Measurements from ENCODE around the gene HDGF.

- TF ChIP-seq, protein P1, sequence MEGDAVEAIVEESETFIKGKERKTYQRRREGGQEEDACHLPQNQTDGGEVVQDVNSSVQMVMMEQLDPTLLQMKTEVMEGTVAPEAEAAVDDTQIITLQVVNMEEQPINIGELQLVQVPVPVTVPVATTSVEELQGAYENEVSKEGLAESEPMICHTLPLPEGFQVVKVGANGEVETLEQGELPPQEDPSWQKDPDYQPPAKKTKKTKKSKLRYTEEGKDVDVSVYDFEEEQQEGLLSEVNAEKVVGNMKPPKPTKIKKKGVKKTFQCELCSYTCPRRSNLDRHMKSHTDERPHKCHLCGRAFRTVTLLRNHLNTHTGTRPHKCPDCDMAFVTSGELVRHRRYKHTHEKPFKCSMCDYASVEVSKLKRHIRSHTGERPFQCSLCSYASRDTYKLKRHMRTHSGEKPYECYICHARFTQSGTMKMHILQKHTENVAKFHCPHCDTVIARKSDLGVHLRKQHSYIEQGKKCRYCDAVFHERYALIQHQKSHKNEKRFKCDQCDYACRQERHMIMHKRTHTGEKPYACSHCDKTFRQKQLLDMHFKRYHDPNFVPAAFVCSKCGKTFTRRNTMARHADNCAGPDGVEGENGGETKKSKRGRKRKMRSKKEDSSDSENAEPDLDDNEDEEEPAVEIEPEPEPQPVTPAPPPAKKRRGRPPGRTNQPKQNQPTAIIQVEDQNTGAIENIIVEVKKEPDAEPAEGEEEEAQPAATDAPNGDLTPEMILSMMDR (IDR thresholded peaks at IDR 0.05): no peak
- no peak for TF ChIP-seq POLR2A (IDR thresholded peaks at IDR 0.05)
Measured at GRCh38 chr1:156711011-156711817, 40.3 kb downstream of the HDGF start.

Data from testis (tissue), 2 donors.